HG03354 (cell line): ENCODE data around the gene HOXD8.

ENCODE experiments used
- ATAC-seq: cut with Tn5 transposase; IDR thresholded peaks from one replicate; pipeline ENCODE4 v1.9.1; 2021; ENCODE audit warnings: mild to moderate bottlenecking; ENCODE audit not compliant: unreplicated experiment, poor library complexity, severe bottlenecking

The HOXD8 gene

DNA sequence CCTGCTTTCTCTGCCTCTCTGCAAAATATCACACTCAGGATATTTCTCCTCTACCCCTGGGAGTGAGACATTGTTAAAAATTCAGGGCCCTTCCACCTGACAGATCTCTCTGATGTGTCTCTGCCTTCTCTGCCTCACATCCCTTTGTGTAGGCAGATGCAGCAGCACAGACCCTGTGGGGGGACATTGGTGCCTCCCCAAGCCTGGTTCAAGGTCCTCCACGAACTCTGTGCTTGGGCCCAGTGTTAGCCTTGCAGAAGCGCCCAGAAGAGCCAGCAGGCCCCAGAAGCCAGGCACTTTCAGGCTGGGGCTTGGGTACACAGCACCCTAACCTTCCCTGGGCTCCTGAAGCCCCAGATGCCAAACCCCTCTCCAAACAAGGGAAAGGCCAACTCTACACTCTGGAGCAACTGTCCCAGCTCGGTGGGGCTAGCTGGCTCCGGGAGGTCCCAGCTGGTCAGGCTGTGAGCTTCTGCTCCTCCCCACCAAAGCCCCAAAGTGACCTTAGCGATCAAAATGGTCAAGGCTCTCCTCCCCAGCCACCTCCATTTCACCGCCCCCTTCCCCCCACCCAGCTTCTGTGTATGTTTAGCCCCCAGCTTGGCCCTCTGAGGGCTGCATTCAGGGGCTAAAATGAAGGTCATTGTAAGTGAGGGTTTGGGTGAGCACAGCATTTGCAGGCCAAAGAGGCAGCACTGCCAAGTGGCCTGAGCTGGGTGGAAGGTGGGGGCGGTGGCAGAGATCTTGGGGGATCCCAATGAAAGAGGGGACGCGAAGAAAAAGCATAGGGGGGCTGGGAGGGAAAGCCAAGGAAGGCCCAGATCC, 4.3 kb upstream of the HOXD8 start:
- ATAC-seq = no peak

DNA sequence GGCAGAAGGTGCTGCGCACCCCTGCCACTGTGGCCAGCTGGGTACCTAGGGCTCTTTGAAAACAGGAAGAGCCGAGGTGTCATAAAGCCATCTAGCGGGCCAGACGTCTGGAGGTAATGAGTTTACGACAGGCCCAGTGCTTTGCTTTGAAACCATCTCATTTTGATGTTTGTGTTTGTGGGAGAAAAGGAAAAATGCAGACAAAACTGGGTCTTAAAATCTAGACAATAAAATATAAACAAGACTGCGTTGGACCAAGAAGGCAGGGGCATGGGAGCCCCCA, 3.8 kb upstream of the HOXD8 start:
- ATAC-seq = no peak

DNA sequence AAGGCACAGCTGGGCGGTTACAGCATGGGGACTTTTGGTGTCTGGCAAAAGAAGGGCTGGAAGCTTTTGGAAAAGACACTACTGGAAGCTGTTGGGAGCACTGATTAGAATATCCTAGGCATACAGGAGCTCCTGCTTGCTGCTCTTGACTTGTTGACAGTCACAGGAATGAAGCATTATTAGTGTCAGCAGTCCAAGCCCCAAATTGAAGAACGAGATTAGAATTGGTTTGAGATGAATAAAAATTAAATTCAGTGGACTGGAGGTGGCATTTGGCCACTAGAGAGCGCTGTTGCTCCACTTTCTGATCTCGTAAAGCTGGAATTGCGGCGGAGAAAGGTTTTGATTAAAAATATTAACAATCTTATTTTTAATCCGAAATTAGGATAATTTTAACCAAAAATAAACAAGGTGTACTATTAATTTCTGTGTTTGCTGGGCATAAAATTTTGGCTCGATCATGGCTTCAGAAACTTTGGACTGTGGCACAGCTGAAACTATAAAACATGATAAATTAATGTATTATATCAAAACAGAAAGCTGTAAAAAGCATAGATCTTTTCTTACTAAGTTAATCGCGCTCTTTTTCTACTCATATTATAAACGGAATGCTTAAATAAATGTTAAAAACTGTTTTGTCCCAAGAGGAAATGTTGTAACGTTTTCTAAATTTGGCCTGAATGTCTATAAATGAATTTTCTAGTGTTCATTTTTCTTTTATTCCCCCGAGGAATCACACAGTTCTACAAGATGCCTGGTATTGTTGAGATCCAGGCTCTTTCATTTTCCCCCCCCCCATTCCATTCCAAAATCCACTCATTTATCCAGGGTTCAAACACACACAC, 2.4 kb upstream of the HOXD8 start:
- ATAC-seq = no peak

DNA sequence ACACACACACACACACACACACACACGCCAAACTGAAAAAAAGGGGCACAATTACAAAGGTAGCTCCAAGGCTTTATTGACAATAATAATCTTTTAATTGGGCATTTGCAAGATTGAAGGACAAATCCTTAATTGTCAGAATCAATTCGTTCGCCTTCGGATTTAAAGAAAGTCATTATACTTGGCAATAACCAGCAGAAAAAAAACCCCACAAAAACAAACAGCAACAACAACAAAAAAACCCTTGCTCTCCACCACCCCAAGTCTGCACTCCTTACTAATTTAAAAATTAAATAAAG, 1.8 kb upstream of the HOXD8 start:
- ATAC-seq = no peak

DNA sequence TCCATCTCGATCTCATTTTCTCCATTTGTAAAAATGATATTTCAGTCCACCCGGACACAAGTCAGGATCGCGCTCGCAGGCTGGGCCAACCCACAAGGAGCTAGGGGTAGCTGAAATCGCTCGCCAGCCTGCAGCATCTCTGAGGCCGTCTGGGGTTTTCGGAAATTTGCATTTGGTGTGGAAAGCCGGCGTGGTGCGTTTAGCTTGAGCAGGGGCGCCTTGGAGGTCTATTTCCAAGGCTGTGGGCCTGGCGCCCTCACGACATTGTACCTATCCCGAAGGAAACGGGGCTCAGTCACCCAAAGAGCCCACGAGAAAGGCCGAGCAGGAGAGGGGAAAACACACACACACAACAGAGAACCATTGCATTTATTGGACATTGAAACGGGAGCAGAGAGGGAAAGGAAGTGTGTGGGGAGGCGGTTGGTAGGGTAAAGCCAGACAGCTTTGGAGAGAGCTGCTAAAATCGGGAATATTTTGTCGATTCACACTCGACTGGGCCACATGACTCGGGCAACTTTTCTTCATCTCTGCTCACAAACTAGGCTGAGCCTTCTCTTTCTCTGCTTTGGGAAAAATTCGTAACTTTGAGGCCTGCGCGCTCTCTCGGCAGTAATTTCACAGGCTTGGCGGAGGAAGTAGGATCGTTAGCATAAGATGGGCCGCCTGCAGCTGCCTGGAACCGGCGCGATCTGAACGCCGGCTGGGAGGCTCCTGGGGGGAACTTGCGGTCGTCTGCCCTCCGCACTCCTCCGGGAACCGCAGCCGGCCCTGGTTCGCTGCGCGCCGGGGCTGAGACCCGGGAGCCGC, 1.1 kb upstream of the HOXD8 start:
- ATAC-seq = no peak

DNA sequence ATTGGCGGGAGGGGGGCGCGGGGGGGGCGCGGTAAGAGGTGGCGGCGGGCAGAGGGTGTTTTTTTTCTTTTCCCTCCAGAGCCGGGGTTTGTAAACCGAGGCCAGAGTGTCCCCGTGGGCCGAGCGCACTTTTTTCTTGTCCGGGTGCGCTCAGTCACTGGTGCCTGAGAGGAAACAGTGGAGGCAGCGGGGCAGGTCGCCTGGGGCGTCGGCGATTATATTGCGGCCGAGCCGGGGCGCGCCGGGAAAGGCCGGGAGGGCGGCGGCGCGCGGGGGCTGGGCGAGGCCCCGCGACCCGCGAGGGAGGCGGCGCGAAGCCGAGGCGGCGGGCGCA, 275 bp downstream of the HOXD8 start:
- no peak for ATAC-seq

DNA sequence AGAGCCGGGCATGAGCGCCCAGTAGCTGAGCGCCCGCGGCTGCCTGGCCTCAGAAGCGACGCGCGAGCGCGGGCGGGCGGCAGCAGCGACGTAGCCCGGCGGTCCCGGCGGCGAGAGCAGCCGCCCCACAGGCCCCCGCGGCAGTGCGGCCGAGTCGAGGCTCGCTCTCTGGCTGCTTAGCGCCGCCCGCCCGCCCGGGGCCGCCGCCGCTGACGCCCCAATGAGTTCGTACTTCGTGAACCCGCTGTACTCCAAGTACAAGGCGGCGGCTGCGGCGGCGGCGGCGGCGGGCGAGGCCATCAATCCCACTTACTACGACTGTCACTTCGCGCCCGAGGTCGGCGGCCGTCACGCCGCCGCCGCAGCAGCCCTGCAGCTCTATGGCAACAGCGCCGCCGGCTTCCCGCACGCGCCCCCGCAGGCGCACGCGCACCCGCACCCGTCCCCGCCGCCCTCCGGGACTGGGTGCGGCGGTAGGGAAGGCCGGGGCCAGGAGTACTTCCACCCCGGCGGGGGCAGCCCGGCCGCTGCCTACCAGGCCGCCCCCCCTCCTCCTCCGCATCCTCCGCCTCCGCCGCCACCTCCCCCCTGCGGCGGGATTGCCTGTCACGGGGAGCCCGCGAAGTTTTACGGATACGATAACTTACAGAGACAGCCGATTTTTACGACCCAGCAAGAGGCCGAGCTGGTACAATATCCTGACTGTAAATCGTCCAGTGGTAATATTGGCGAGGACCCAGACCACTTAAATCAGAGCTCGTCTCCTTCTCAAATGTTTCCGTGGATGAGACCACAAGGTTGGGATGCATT, 847 bp downstream of the HOXD8 start:
- ATAC-seq = no peak

DNA sequence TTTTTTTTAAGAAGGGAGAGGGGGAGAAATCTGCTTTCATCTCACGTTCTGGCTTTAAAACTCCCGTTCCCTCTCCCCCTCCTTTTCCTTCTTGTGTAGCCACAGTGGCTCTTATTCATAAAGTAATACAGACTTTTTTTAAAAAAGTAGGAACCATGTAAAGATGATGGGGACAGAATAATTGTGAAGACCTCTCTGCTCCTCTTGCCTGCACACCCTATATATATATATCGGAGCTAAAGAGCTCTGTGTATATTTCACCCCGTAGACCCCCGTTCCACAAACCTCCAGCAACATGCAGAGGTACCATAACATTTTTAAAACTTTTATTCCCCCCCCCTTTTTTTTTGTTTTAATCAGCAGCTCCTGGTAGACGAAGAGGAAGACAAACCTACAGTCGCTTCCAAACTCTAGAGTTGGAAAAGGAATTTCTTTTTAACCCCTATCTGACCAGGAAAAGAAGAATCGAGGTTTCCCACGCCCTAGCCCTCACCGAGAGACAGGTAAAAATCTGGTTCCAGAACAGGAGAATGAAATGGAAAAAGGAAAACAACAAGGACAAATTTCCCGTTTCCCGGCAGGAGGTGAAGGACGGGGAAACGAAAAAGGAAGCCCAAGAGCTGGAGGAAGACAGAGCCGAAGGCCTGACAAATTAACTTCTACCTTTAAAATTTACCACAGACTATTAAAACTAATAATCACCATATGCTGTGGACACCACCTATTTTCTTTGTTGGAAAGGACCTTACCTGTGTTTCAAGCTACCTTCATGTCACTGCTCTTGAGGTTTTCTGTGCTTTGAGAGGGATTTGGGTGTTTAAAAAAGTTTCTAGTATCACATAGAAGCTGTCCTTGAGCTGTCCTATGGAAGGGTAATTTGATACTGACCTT, 1.7 kb downstream of the HOXD8 start:
- no peak for ATAC-seq

DNA sequence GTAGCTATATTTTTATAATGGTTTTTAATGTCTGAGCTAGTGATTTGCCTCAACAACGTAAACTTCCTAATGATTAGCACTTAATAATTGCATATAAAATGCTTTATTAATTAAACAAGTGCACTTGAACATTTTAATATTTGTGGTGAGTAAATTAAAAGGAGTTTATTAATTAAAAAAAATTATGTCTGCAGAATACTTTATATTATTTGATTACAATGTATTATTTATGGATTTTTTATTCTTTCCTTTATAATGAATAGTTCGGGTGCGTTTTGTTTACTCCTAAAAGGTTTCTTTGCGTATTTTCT, 2.3 kb downstream of the HOXD8 start:
- no peak for ATAC-seq

DNA sequence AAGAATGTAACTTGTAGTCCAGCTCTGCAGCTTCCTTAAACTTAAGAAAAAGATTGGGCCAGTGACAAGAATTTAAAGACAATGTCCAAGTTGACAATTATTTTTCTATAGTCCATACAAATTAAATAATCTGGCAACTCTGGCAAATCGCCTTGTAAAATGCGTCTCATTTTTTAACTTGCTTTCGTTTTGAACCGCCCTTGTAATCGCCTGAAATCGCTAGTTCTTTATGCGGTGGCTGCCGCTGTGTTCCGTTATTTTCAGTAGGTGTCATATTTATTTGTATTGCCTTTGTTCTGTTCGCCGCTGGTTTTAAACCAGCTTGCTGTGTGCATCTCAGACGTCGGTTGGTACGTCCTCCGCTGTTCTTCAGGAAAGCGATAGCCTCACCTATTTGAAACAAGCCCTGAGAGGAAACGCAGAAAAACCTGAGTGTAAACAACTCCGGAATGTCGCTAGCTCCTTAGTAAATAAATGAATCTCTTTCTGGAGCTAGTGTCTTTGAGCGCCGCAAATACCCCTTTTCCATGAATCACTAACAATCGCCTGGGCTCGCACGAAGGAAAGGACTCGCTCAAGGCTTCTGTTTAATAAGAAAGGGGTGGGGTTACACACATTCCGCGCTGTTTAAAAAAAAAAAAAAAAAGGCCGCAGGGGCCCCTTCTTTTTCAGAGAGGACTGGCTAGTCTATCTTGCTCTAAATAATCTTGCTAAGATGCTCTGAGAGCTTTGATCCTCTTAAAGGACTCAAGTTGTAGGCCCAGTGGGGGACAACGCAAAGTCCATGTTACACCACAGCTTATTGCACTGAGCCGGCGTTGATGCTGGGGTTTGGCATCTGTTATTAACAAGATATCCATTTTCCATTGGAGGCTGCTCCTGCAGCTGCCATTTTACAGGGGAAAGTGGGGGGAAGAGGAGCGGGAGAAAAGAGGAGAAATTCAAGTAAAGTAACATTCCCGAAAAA, 3.0 kb downstream of the HOXD8 start:
- ATAC-seq = no peak

DNA sequence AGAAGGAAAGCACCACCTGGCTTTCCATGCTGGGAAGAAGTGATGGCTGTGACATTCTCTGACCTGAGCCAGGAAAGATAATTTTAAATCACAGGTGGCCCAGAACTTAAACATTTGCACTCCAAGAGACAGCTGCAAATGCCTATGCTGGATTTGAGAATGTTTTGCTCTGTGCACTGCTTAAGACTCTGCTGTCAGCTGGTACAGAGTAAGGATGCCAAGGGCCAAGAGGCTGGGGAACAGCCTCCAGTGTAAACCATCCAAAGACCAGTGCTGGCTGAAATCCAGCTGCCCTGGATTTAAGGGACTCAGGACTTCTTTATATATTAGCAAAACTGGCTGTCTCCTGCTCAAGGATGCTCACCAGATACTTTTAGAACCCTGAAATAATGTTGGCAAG, 3.9 kb downstream of the HOXD8 start:
- ATAC-seq = no peak

DNA sequence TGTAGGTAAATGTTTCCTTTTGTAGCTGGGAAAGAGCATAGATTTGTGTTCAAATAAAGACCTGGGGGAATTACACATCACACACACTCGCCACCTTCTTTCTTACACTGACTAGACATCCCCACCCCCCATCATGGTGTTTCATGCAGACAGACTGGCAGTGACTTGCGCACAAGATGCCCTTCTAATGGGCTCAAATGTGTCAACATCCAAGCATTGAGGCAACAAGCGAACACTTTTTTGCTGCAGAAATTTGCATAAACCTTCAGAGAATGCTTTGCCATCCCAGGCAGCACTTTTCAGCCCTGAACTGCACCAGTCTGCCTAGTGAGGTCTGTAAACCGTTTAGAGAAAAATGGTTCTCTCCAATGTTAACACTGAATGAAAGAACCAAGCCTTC, 4.5 kb downstream of the HOXD8 start:
- ATAC-seq = no peak

DNA sequence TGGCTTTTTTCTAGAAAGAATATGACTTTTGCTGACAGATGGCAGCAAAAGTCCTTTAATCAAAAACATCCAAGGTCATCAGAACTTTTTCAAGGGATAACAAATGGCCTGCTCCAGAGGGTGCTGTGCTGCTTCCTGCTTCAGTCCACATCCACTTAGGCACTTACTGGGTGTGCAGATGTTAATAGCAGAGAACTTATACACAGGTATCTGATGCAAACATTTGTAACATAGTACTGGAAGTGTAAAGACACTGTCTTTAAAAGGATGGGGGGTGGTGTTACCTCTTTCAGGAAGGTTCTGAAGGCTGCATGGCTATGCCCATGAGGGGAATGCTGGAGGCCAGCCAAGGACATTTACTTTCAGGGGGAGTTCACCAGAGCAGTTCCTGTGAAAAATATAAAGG, 5.5 kb downstream of the HOXD8 start:
- no peak for ATAC-seq

DNA sequence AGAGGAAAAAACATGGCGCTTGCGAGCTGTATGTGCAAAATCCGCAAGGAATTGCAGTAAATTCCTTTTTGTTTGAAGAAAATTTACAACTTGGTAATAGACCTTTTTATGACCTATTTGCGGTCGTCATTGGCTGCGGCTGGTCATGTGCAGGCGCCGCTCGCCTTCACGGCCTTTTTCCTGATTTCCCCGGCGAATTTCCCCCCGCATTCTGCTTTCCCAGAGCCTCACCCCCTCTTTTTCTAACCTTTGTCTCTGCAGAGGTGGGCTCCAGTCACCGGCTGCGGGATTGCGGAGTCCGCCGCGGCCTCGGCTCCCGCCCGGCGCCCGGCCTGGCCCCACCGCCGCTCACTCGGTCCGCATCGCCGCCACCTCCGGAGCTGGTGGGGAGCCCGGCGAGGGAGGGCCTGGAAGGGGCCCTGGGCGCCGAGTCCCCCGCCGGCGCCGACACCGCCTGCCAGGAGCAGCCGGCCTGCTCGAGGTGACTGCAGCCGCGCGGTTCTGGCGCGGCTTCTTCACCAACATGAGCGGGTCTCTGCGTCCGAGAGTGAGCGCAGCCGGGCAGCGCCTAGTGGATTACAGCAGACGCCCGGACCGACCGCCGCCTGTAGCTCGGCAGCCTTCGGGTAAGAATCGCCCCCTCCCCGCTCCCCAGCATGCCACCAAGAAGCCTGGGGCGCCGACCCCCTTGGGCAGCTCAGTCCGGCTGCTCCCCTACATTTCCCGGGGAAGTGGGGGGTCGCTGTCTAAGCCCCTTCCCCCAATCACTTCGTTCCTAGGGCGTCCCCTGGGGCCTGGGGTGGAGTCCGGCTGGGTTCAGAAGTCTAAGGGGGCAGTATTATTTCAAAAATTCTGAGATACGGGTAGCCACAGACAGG, 7.1 kb downstream of the HOXD8 start:
- ATAC-seq = no peak

DNA sequence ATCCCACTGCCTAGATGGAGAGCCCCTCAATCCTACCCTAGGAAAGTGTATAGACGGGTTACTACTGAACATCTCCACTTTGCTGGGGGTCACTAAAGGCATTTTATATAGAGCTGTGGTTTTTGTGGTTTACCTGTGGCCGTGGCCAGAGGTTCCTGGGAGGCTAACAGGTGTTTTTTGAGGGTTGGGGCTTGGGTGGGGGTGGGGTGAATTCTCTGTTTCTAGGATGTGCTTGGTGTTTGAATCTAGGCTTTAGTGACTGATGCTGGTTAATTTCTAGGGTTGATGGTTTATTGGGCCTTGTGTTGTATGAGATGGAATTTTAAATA, 7.7 kb downstream of the HOXD8 start:
- no peak for ATAC-seq

DNA sequence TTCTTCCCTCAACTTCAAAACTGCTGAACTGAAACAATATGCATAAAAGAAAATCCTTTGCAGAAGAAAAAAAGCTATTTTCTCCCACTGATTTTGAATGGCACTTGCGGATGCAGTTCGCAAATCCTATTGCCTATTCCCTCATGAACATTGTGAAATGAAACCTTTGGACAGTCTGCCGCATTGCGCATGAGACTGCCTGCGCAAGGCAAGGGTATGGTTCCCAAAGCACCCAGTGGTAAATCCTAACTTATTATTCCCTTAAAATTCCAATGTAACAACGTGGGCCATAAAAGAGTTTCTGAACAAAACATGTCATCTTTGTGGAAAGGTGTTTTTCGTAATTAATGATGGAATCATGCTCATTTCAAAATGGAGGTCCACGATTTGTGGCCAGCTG, 8.4 kb downstream of the HOXD8 start:
- ATAC-seq = no peak

DNA sequence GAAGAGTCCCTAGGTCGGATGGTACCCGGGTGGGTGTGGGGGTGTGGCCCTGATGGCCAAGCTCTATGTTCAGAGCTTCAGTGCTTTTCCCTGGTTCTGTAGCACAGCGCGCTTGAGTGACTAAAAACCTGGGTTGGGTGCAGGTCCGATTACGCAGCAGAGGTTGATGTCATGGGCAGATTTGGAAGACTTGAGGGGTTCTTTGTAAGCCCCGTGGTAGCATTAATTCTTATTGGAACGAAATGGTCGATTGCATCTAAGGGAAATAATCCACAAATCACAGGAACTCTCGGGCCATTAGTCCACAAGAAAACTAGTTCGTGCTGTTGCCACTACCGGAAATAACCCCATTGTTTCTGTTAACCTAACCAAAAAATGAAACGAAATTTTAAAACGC, 9.0 kb downstream of the HOXD8 start:
- no peak for ATAC-seq
